Mesenchymal stem cell (in vitro differentiated cells and primary cell): Measurements from ENCODE around the gene SULT1E1.

ENCODE experiments used
- DNase-seq: peaks from one replicate; pipeline ENCODE4 v3.0.0-alpha.2; 2013
- H2AFZ ChIP-seq: one replicate; pipeline ENCODE4 v1.6.1; 2013; ENCODE audit warnings: low read depth, mild to moderate bottlenecking, control low read depth, inconsistent platforms, low read length, moderate library complexity
- H2AK5ac ChIP-seq: 2 replicates; pipeline ENCODE4 v1.6.1; 2013; ENCODE audit warnings: low read length, moderate library complexity, mild to moderate bottlenecking, inconsistent platforms; ENCODE audit not compliant: severe bottlenecking
- H2BK120ac ChIP-seq: one replicate; pipeline ENCODE4 v1.6.1; 2013; ENCODE audit warnings: low read depth, mild to moderate bottlenecking, inconsistent platforms, low read length, moderate library complexity
- H2BK12ac ChIP-seq, 2 experiments: one replicate each; pipeline ENCODE4 v1.6.1; 2013; ENCODE audit warnings: inconsistent platforms in 2 of 2, low read length in 2 of 2, mild to moderate bottlenecking in 2 of 2, moderate library complexity in 2 of 2, control low read depth in 1 of 2
- H2BK15ac ChIP-seq: one replicate; pipeline ENCODE4 v1.6.1; 2013; ENCODE audit warnings: mild to moderate bottlenecking, low read depth, inconsistent platforms; ENCODE audit not compliant: poor library complexity, severe bottlenecking
- H2BK5ac ChIP-seq: 2 replicates; pipeline ENCODE4 v1.6.1; 2013; ENCODE audit warnings: low read depth, mild to moderate bottlenecking, low read length, control low read depth, inconsistent platforms; ENCODE audit not compliant: poor library complexity, severe bottlenecking
- H3K14ac ChIP-seq, 2 experiments: one replicate each; pipeline ENCODE4 v1.6.1; 2013; ENCODE audit warnings: inconsistent platforms in 2 of 2, low read length in 2 of 2, control low read depth in 1 of 2, mild to moderate bottlenecking in 1 of 2, moderate library complexity in 1 of 2
- H3K18ac ChIP-seq, 2 experiments: one replicate each; pipeline ENCODE4 v1.6.1; 2013; ENCODE audit warnings: inconsistent platforms in 2 of 2, low read length in 2 of 2, control low read depth in 1 of 2, low read depth in 1 of 2, mild to moderate bottlenecking in 1 of 2
- H3K23ac ChIP-seq, 2 experiments: one replicate each; pipeline ENCODE4 v1.6.1; 2013; ENCODE audit warnings: inconsistent platforms in 2 of 2, low read length in 2 of 2, mild to moderate bottlenecking in 2 of 2, moderate library complexity in 2 of 2, control low read depth in 1 of 2
- H3K27ac ChIP-seq: 2 replicates; pipeline ENCODE4 v1.5.1; 2013; ENCODE audit warnings: mild to moderate bottlenecking, moderate library complexity, low read length, control low read depth, inconsistent platforms; ENCODE audit not compliant: poor library complexity, severe bottlenecking
- H3K27me3 ChIP-seq, 2 experiments: 2 replicates each; pipeline versions ENCODE4 v1.6.1 to v1.7.0; 2013; ENCODE audit warnings: low read length in 2 of 2, mild to moderate bottlenecking in 2 of 2, moderate library complexity in 2 of 2, control low read depth in 1 of 2, inconsistent platforms in 1 of 2; ENCODE audit not compliant: control insufficient read depth in 1 of 2, insufficient read depth in 1 of 2
- H3K36me3 ChIP-seq, 2 experiments: 2 replicates each; pipeline versions ENCODE4 v1.6.1 to v1.7.0; 2013; ENCODE audit warnings: low read length in 2 of 2, control low read depth in 1 of 2, inconsistent platforms in 1 of 2, low read depth in 1 of 2, mild to moderate bottlenecking in 1 of 2; ENCODE audit not compliant: insufficient read depth in 2 of 2, control insufficient read depth in 1 of 2
- H3K4ac ChIP-seq, 2 experiments: one replicate each; pipeline ENCODE4 v1.6.1; 2013; ENCODE audit warnings: inconsistent platforms in 2 of 2, low read length in 2 of 2, mild to moderate bottlenecking in 2 of 2, moderate library complexity in 2 of 2, control low read depth in 1 of 2, low read depth in 1 of 2
- H3K4me1 ChIP-seq: 2 replicates; pipeline ENCODE4 v1.6.1; 2013; ENCODE audit warnings: low read depth, low read length, control low read depth; ENCODE audit not compliant: control insufficient read depth, insufficient read depth
- H3K4me2 ChIP-seq: 2 replicates; pipeline ENCODE4 v1.6.1; 2013; ENCODE audit warnings: low read length, mild to moderate bottlenecking, inconsistent platforms; ENCODE audit not compliant: poor library complexity, severe bottlenecking
- H3K4me3 ChIP-seq, 2 experiments: 2 replicates each; pipeline versions ENCODE4 v1.5.1 to v1.7.0; 2013; ENCODE audit warnings: low read length in 2 of 2, mild to moderate bottlenecking in 2 of 2, control low read depth in 1 of 2, low read depth in 1 of 2; ENCODE audit not compliant: insufficient read depth in 1 of 2
- H3K79me1 ChIP-seq: replicated peaks from 2 replicates; pipeline ENCODE4 v1.6.1; 2013; ENCODE audit warnings: mild to moderate bottlenecking, control low read depth, low read length, inconsistent platforms; ENCODE audit not compliant: poor library complexity, severe bottlenecking
- H3K9ac ChIP-seq: 2 replicates; pipeline ENCODE4 v1.7.0; 2013; ENCODE audit warnings: mild to moderate bottlenecking, low read length, moderate library complexity
- H3K9me3 ChIP-seq: 2 replicates; pipeline ENCODE4 v1.7.0; 2013; ENCODE audit warnings: mild to moderate bottlenecking, low read length; ENCODE audit not compliant: control insufficient read depth
- H4K8ac ChIP-seq: one replicate; pipeline ENCODE4 v1.6.1; 2013; ENCODE audit warnings: inconsistent platforms, mild to moderate bottlenecking, low read length, moderate library complexity
- H4K91ac ChIP-seq: one replicate; pipeline ENCODE4 v1.6.1; 2013; ENCODE audit warnings: mild to moderate bottlenecking, low read length, inconsistent platforms
- WGBS: methylation state at CpG from one replicate; pipeline ENCODE4 v1.1.7; 2013; ENCODE audit warnings: mixed read lengths; 5-methylcytosine and 5-hydroxymethylcytosine counted together

SULT1E1 gene

GRCh38 chr4:69875576-69875975 lies 15.6 kb upstream of the SULT1E1 start:
- Histone ChIP-seq H3K4me3 (no peak overlapping the region), H2AFZ (no peak overlapping the region), H4K91ac (no peak overlapping the region), H3K36me3 (no peaks in the 10 kb centered on the region), H3K27me3 (no peaks in the 10 kb centered on the region), H3K4me1 (peaks cover 1% of the 10 kb centered on the region), H3K4ac (no peak overlapping the region), H2AK5ac (no peak overlapping the region), H3K9ac (no peak overlapping the region), H2BK120ac (no peak overlapping the region), H3K4me2 (no peak overlapping the region), H3K27ac (no peak overlapping the region), H3K18ac (no peak overlapping the region), H3K9me3 (no peaks in the 10 kb centered on the region), H2BK12ac (no peak overlapping the region), H2BK5ac (no peak overlapping the region), H4K8ac (no peak overlapping the region), H3K14ac (no peak overlapping the region), H3K79me1 (no peaks in the 10 kb centered on the region), H2BK15ac (no peak overlapping the region), H3K23ac (no peak overlapping the region)
- no peak for DNase-seq
- 69% methylated on average over 1 of the region's 2 CpGs for WGBS

DNA sequence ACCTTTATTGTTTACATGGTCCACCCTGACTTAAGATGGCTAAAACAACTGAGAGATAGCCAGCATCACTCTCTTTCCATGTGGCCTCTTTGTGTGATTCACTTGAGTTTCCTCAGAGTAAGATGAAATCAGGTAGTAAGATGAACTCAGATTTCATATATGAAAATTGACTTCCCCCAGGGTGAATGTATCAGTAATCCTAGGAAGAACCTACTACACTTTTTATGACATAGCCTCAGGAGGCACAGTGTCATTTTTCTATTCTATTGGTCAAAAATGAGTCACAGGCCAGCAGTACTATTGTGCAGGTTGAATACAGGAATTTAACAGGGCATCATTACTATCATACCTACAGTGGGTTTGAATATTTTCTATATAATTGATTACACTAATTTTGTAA lies 14.6 kb upstream of the SULT1E1 start:
- Histone ChIP-seq H3K4ac (no peak overlapping the region), H3K18ac (no peak overlapping the region), H2AK5ac (no peak overlapping the region), H3K27ac (no peak overlapping the region), H3K14ac (no peak overlapping the region), H3K27me3 (no peaks in the 10 kb centered on the region), H3K4me3 (no peak overlapping the region), H2BK5ac (no peak overlapping the region), H2BK15ac (no peak overlapping the region), H3K4me1 (peaks cover 1% of the 10 kb centered on the region), H3K36me3 (no peaks in the 10 kb centered on the region), H3K23ac (no peak overlapping the region), H4K91ac (no peak overlapping the region), H3K9me3 (no peaks in the 10 kb centered on the region), H2AFZ (no peak overlapping the region), H3K9ac (no peak overlapping the region), H2BK12ac (no peak overlapping the region), H3K4me2 (no peak overlapping the region), H2BK120ac (no peak overlapping the region), H4K8ac (no peak overlapping the region), H3K79me1 (no peaks in the 10 kb centered on the region)
- no peak for DNase-seq

DNA sequence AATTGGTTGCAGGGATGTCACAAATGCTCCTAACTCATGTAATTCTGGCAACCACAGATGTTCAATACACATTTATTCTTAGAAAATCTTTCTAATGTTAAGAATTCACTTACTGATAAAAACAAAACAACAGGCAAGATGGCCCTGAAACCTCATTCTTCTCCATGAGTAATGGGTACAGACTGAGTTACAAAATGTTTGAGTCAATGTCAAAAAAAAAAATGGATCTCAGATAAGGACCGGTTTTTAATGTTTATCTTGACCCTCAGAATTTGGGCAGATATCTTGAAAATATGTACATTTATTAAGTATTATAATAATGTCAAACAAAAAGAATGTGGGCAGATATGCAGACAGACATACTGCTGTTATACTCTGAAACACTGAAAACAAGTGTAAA lies 1.8 kb upstream of the SULT1E1 start:
- Histone ChIP-seq H4K8ac (no peak overlapping the region), H2AFZ (no peak overlapping the region), H3K27ac (no peak overlapping the region), H2BK12ac (no peak overlapping the region), H3K4me3 (no peak overlapping the region), H2BK15ac (no peak overlapping the region), H3K27me3 (no peaks in the 10 kb centered on the region), H2BK120ac (no peak overlapping the region), H3K23ac (no peak overlapping the region), H3K9me3 (no peaks in the 10 kb centered on the region), H3K9ac (no peak overlapping the region), H3K4me1 (no peaks in the 10 kb centered on the region), H3K4ac (no peak overlapping the region), H3K18ac (no peak overlapping the region), H3K79me1 (no peaks in the 10 kb centered on the region), H2BK5ac (no peak overlapping the region), H2AK5ac (no peak overlapping the region), H3K4me2 (no peak overlapping the region), H3K36me3 (no peaks in the 10 kb centered on the region), H3K14ac (no peak overlapping the region), H4K91ac (no peak overlapping the region)
- WGBS: no CpG with 5 or more reads among the region's 1 CpG
- DNase-seq: no peak

GRCh38 chr4:69860521-69861298 lies 765 bp upstream of the SULT1E1 start:
- Histone ChIP-seq H3K14ac (no peak overlapping the region), H2AK5ac (no peak overlapping the region), H2AFZ (no peak overlapping the region), H3K23ac (no peak overlapping the region), H2BK15ac (no peak overlapping the region), H3K4me2 (no peak overlapping the region), H3K4ac (no peak overlapping the region), H3K9me3 (no peaks in the 10 kb centered on the region), H3K79me1 (no peaks in the 10 kb centered on the region), H2BK12ac (no peak overlapping the region), H2BK120ac (no peak overlapping the region), H3K27ac (no peak overlapping the region), H3K4me1 (no peaks in the 10 kb centered on the region), H3K18ac (no peak overlapping the region), H4K8ac (no peak overlapping the region), H3K9ac (no peak overlapping the region), H2BK5ac (no peak overlapping the region), H3K4me3 (no peak overlapping the region), H3K36me3 (no peaks in the 10 kb centered on the region), H4K91ac (no peak overlapping the region), H3K27me3 (no peaks in the 10 kb centered on the region)
- WGBS: 93% methylated on average over 1 of the region's 1 CpG
- DNase-seq: no peak
